HG03565 (cell line): ENCODE data around the gene NKRF.
"Not testable (repeated sequence)": the region's sequence is repeated elsewhere in the genome, so short reads cannot be mapped to it uniquely, and the experiment has no call there.

Experiments used
- ATAC-seq: cut with Tn5 transposase; IDR thresholded peaks from one replicate; pipeline ENCODE4 v1.9.1; 2021; ENCODE audit warnings: mild to moderate bottlenecking, moderate library complexity; ENCODE audit not compliant: unreplicated experiment

Gene NKRF

GRCh38 chrX:119606280-119607017 is at the start of gene NKRF:
TSS of gene NKRF (minus strand) at chrX:119606424.
- ATAC-seq, result peak; percentile 81

GRCh38 chrX:119655125-119655524 is 48.9 kb upstream of the NKRF start:
- ATAC-seq, result no peak

- ATAC-seq, result no peak
These were observed 47.9 kb upstream of the NKRF start for GRCh38 chrX:119654112-119654531.

- ATAC-seq, result no peak
These were observed 42.2 kb upstream of the NKRF start for GRCh38 chrX:119648421-119648775.

GRCh38 chrX:119647552-119648420 is 41.6 kb upstream of the NKRF start:
- ATAC-seq, result peak; percentile 91

GRCh38 chrX:119647089-119647488 is 40.9 kb upstream of the NKRF start:
- ATAC-seq, result no peak

GRCh38 chrX:119646515-119646914 is 40.3 kb upstream of the NKRF start:
- no peak for ATAC-seq

GRCh38 chrX:119643696-119644095 is 37.5 kb upstream of the NKRF start:
- ATAC-seq, result no peak

GRCh38 chrX:119640731-119641170 is 34.5 kb upstream of the NKRF start:
- no peak for ATAC-seq

- ATAC-seq, result peak; percentile 74
These were observed 32.7 kb upstream of the NKRF start for GRCh38 chrX:119638725-119639471.

GRCh38 chrX:119637421-119637820 is 31.2 kb upstream of the NKRF start:
- ATAC-seq, result not testable (repeated sequence)

- ATAC-seq, result no peak
These were observed 30.2 kb upstream of the NKRF start for GRCh38 chrX:119636419-119636818.

GRCh38 chrX:119635799-119636198 is 29.6 kb upstream of the NKRF start:
- no peak for ATAC-seq

- ATAC-seq, result no peak
These were observed 29.0 kb upstream of the NKRF start for GRCh38 chrX:119635179-119635578.

GRCh38 chrX:119625843-119626242 is 19.6 kb upstream of the NKRF start:
- no peak for ATAC-seq

- ATAC-seq, result no peak
These were observed 18.9 kb upstream of the NKRF start for GRCh38 chrX:119624951-119625668.

GRCh38 chrX:119624417-119624816 is 18.2 kb upstream of the NKRF start:
- no peak for ATAC-seq

- ATAC-seq, result no peak
These were observed 16.4 kb upstream of the NKRF start for GRCh38 chrX:119622356-119623232.

GRCh38 chrX:119618439-119618838 is 12.2 kb upstream of the NKRF start:
- no peak for ATAC-seq
